Measurements from ENCODE around the gene ZNF436.

- TF ChIP-seq POLR2A (IDR thresholded peaks at IDR 0.05): no peak
- no peak for TF ChIP-seq CTCF (IDR thresholded peaks at IDR 0.05)
Measured at GRCh38 chr1:23401313-23401712, 31.7 kb upstream of the ZNF436 start.

All from body of pancreas (tissue), 4 donors.